GM12864 (cell line): ENCODE results near the gene MAP4K2.

Source experiments
- DNase-seq: peaks from one replicate; pipeline ENCODE4 v3.0.0-alpha.2; 2011; ENCODE audit warnings: low read depth
- H3K4me3 ChIP-seq: 2 replicates; pipeline ENCODE4 v1.5.1; 2011; ENCODE audit warnings: mild to moderate bottlenecking, low read depth, low read length, control low read depth
- TF ChIP-seq, protein P1 (sequence below): IDR thresholded peaks from 2 replicates; pipeline ENCODE4 v1.5.1; 2011; ENCODE audit warnings: low read depth, mild to moderate bottlenecking, moderate library complexity, low read length, control low read depth, inconsistent platforms; ENCODE audit errors: missing control alignments

MAP4K2 gene

GRCh38 chr11:64760759-64761420, 42.1 kb downstream of the MAP4K2 start:
- no peak overlapping the region for H3K4me3 ChIP-seq
- TF ChIP-seq, protein P1, sequence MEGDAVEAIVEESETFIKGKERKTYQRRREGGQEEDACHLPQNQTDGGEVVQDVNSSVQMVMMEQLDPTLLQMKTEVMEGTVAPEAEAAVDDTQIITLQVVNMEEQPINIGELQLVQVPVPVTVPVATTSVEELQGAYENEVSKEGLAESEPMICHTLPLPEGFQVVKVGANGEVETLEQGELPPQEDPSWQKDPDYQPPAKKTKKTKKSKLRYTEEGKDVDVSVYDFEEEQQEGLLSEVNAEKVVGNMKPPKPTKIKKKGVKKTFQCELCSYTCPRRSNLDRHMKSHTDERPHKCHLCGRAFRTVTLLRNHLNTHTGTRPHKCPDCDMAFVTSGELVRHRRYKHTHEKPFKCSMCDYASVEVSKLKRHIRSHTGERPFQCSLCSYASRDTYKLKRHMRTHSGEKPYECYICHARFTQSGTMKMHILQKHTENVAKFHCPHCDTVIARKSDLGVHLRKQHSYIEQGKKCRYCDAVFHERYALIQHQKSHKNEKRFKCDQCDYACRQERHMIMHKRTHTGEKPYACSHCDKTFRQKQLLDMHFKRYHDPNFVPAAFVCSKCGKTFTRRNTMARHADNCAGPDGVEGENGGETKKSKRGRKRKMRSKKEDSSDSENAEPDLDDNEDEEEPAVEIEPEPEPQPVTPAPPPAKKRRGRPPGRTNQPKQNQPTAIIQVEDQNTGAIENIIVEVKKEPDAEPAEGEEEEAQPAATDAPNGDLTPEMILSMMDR: no peak
- no peak for DNase-seq

DNA sequence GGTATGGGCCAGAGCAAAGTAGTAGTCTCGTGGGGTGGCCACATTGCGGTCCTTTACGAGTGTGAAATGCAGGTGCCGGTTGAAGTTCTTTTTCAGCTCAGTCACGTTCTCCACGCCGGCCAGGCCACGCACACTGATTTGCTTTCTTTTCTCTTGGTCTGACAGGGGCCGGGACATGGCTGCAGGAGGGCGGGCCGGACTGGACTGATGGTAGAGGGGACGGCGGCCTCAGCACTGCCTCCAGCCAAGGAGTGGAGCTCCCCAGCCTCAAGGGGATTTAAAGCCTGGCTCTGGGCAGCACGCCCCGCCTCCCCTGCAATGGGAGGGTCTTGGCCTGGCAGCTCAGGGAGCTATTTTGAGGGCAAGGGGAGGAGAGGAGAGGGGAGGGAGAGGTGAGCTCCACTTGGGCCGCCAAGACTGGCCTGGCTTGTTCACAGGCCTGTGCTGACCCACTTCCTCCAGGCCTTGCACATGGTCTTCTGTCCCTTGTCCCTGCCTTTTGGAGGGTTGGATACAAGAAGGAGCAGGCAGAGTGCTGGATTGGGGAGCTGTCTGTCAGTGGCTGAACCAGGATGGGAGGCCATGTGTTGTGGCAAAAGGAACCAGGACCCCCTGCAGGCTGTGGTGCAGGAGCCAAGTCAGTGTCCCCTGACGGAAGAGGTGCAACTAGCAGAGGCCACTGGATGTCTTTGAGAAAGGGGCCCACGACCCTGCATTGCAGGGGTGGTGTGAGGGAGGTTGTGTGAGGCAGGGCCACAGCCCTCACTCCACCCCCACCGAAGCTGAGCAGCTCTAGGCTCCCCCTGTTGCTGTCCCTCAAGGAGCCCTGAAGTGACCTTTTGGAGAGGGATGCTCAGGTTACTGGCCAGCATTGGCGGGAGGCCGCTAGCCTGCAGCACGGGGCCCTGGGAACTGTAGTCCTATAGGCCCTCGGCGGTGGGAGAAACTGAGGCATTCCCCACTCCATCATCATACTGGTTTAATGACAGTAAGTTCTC, 43.0 kb downstream of the MAP4K2 start, which contains the start of gene PYGM:
Gene PYGM, minus strand, starts transcription at position 253 of the 998 bp plus-strand sequence. Its CDS starts 76 bp downstream, at position 177.
- DNase-seq: no peak
- TF ChIP-seq, protein P1: no peak
- H3K4me3 ChIP-seq: no peak within 1 kb of the TSS

DNA sequence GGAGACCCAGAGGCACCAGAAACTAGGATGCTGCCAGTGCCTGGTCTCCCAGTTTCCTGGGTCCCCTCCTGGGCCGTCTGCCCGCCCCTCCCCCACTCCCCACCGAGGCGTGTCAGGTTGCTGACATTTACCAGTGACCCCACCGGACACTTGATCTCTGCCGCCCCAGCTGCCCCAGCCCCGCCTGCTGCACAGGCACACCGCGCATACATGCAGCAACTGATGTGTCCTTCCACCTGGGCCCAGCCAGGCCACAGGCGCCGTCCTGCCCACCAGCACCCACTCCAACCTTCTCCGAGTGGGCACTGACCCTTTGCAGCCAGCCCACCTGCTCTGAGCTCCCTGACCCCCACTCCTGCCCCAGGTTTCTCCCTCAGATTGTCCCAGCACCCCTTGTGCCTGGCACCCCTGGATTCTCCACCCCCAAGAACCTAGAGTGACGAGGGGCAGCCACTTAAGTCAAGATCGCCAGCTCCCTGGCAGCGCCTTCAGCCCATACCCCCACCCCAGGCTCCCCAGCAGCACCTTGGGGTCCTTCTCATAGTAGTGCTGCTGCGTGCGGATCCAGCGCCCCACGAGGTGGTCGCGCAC, 43.8 kb downstream of the MAP4K2 start:
- DNase-seq: no peak
- no peak overlapping the region for H3K4me3 ChIP-seq
- TF ChIP-seq, protein P1: no peak

GRCh38 chr11:64758330-64759079, 44.5 kb downstream of the MAP4K2 start:
- TF ChIP-seq, protein P1: no peak
- DNase-seq: no peak
- H3K4me3 ChIP-seq: no peak overlapping the region

DNA sequence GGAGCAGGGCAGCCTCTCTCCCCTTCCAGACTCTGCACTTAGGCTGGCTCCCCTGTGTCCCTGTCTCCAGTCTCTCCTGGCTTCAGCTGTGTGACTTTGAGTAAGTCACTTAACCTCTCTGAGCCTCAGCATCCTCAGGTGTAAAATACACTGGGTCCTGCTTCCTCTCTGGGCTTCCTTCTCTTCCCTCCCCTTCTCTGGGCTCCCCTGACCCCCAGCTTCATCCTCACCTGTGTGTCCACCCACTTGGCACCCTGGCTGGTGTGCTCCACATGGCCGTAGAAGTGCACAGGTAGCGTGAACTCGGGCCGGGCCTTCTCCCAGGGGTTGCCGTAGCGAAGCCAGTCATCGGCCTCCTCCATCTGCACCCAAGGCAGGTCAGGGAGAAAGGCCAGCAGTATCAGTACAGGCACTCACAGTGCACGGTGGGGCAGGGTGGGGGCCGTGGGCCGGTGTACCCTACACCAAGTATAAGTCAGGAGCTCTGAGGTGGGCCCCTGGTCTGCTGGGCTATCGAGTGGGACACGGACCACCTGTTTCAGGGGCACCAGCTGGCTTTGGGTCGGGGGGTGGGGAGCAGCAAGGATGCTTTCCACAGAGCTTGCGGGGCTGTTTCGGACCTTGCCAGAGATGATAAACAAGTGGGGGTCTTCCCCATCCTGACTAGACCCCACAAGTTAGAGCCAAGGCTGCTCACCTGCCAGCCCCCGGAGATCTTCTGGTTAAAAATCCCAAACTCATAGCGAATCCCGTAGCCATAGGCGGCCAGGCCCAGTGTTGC, 45.3 kb downstream of the MAP4K2 start:
- DNase-seq: no peak
- TF ChIP-seq, protein P1: no peak
- no peak overlapping the region for H3K4me3 ChIP-seq
